ENCODE results near the gene GPI.

The GPI gene

GRCh38 chr19:34402074-34402600 is 37.1 kb downstream of the GPI start:
- DNase-seq (ENCODE audit: low read depth in 2 of 2, low spot score in 1 of 2): no peak

- DNase-seq (ENCODE audit: low read depth in 2 of 2, low spot score in 1 of 2): no peak
These were observed 38.8 kb downstream of the GPI start for GRCh38 chr19:34403784-34404108.

- peak; percentile 83 to 84 for DNase-seq (ENCODE audit: low read depth in 2 of 2, low spot score in 1 of 2)
These were observed 39.3 kb downstream of the GPI start, which contains the start of gene PDCD2L for GRCh38 chr19:34404109-34404909. PDCD2L (plus strand) TSS chr19:34404399; CDS start chr19:34404431, 32 bp downstream.

- DNase-seq (ENCODE audit: low read depth in 2 of 2, low spot score in 1 of 2): no peak
These were observed 41.1 kb downstream of the GPI start for GRCh38 chr19:34405892-34406660.

- no peak for DNase-seq (ENCODE audit: low read depth in 2 of 2, low spot score in 1 of 2)
These were observed 43.4 kb downstream of the GPI start for GRCh38 chr19:34408411-34408810.

- no peak for DNase-seq (ENCODE audit: low read depth in 2 of 2, low spot score in 1 of 2)
These were observed 44.5 kb downstream of the GPI start for GRCh38 chr19:34409189-34410164.

- no peak for DNase-seq (ENCODE audit: low read depth in 2 of 2, low spot score in 1 of 2)
These were observed 46.2 kb downstream of the GPI start for GRCh38 chr19:34411216-34411615.

GRCh38 chr19:34416021-34416545 is 51.1 kb downstream of the GPI start:
- no peak for DNase-seq (ENCODE audit: low read depth in 2 of 2, low spot score in 1 of 2)

- DNase-seq (ENCODE audit: low read depth in 2 of 2, low spot score in 1 of 2): no peak
These were observed 53.3 kb downstream of the GPI start for GRCh38 chr19:34418300-34418699.

- no peak for DNase-seq (ENCODE audit: low read depth in 2 of 2, low spot score in 1 of 2)
These were observed 61.2 kb downstream of the GPI start for GRCh38 chr19:34426096-34426661.

- peak in 1 of 2 donors; percentile 12 for DNase-seq (ENCODE audit: low read depth in 2 of 2, low spot score in 1 of 2)
These were observed 63.7 kb downstream of the GPI start for GRCh38 chr19:34428549-34429285.

GRCh38 chr19:34429553-34429952 is 64.6 kb downstream of the GPI start:
- DNase-seq (ENCODE audit: low read depth in 2 of 2, low spot score in 1 of 2): no peak

- peak in 1 of 2 donors; percentile 4 for DNase-seq (ENCODE audit: low read depth in 2 of 2, low spot score in 1 of 2)
These were observed 66.0 kb downstream of the GPI start for GRCh38 chr19:34430738-34431625.

- DNase-seq (ENCODE audit: low read depth in 2 of 2, low spot score in 1 of 2): no peak
These were observed 66.8 kb downstream of the GPI start for GRCh38 chr19:34431681-34432402.

- no peak for DNase-seq (ENCODE audit: low read depth in 2 of 2, low spot score in 1 of 2)
These were observed 67.8 kb downstream of the GPI start for GRCh38 chr19:34432797-34433196.

GRCh38 chr19:34436716-34437115 is 71.7 kb downstream of the GPI start:
- no peak for DNase-seq (ENCODE audit: low read depth in 2 of 2, low spot score in 1 of 2)

- DNase-seq (ENCODE audit: low read depth in 2 of 2, low spot score in 1 of 2): no peak
These were observed 83.2 kb downstream of the GPI start for GRCh38 chr19:34448191-34448590.

Measured in stimulated activated CD8-positive, alpha-beta memory T cell treated with anti-CD3 and anti-CD28 coated beads, Interleukin-4, amount 100 ng/mL, for 4 hours (primary cell).